ENCODE results near the gene SCLY. TPM values are rescaled to one million over a fixed set of nuclear protein-coding genes. Genes with fewer than 3 reads are reported as not detected.
A peak's percentile ranks its signal among the peaks of the same experiment; 100 is the strongest.
"Not testable (repeated sequence)": the region's sequence is repeated elsewhere in the genome, so short reads cannot be mapped to it uniquely, and the experiment has no call there.

Gene SCLY
- total and polyA plus RNA-seq, 5 experiments from 2014 or later = 10.8 to 31.2 (median 17.1) TPM

DNA sequence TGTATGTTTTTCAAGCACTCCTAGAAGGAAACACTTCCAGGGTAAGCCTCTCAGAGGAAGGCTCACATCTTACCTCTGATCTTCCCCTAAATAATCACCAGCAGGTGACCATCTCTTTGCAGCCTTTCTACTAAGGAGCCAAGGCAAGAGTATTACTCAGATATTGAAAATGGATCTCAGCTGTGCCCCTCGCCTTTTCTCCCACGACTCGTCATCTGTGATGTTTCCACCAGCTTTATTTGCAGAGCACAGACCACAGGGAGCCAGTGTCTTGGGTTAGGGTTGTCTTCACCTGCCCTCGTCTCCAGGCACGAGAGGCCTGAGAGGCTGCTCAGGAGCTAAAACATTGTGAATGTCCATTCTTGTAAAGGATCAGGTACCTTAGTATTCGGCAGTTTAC is 16.9 kb upstream of the SCLY start:
- peaks cover 0 to 2% (median 0%) of the 10 kb centered on the region in 4 donors for H3K4me1 Mint-ChIP-seq
- H3K27ac Mint-ChIP-seq = peak overlapping the region in 1 of 10 donors; percentile 15
- peaks cover 3 to 22% (median 18%) of the 10 kb centered on the region in 9 donors for H3K9me3 Mint-ChIP-seq
- H3K4me3 Mint-ChIP-seq = no peak overlapping the region
- POLR2A ChIA-PET = no interaction called here
- no peak for DNase-seq
- ATAC-seq = no peak
- peaks cover 32 to 61% (median 44%) of the 10 kb centered on the region in 3 donors for H3K36me3 Mint-ChIP-seq
- H3K27me3 Mint-ChIP-seq = no peaks in the 10 kb centered on the region

DNA sequence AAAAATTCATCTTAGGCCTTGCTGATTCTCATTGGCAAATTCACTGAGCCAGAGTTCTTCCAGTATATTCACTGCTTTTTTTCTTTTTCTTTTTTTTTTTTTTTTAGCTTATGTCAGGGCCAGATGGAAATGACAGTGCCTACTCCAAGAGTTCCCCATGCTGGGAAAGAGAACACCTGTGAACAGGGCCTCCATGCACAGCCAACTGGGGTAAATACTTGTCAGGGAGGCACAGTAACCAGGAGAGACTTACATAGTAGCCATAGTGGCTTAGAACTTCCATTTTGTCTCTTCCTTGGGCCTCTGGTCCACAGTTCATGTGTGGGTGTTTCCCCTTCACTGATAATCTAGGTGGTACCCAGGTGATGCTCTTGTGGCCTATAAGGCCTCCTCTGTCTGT is 15.2 kb upstream of the SCLY start:
- no peaks in the 10 kb centered on the region for H3K27me3 Mint-ChIP-seq
- DNase-seq (no peak), ATAC-seq (no peak)
- no peak overlapping the region for H3K4me3 Mint-ChIP-seq
- H3K4me1 Mint-ChIP-seq = peaks cover 0 to 2% (median 0%) of the 10 kb centered on the region in 4 donors
- H3K27ac Mint-ChIP-seq = peak overlapping the region in 1 of 10 donors; percentile 71
- H3K36me3 Mint-ChIP-seq = peaks cover 33 to 48% (median 40%) of the 10 kb centered on the region in 3 donors
- H3K9me3 Mint-ChIP-seq = peaks cover 3 to 27% (median 21%) of the 10 kb centered on the region in 9 donors
- POLR2A ChIA-PET = interaction anchor here (0.6 kb wide), 1 partner anchor 1237 kb away, joined by 3 read pairs; no protein-coding TSS in a partner anchor

DNA sequence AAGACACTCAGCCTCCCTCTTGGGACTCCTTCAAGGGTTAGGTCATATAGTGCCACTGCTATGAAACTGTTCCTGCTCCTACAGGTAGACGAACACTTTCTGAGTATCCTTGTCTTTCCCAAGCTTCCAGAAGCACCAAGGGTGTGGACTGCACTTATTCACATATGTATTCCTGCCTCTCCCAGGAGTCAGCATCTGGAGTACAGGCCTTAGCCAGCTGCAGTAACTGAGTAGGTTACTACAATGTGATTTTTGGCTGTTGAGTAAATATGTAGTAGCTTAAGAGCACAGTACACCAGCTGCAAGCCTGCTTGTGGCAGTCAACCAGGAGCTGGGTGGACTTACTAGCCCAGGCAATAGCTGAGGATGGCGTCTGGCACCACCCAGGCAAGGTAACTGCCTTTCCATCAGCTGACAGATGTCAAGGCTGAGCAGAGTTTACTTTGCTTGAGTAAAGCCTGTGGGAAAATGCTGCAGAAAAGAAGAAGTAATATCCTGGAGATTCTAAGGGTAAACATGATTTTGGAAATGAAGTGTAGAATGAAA is 14.0 kb upstream of the SCLY start:
- peaks cover 26 to 35% (median 29%) of the 10 kb centered on the region in 3 donors for H3K36me3 Mint-ChIP-seq
- H3K9me3 Mint-ChIP-seq = peaks cover 3 to 34% (median 21%) of the 10 kb centered on the region in 9 donors
- no peak for DNase-seq
- POLR2A ChIA-PET = no interaction called here
- no peak overlapping the region for H3K27ac Mint-ChIP-seq
- H3K4me1 Mint-ChIP-seq = peaks cover 0 to 2% (median 0%) of the 10 kb centered on the region in 4 donors
- no peak overlapping the region for H3K4me3 Mint-ChIP-seq
- ATAC-seq = no peak
- no peaks in the 10 kb centered on the region for H3K27me3 Mint-ChIP-seq

DNA sequence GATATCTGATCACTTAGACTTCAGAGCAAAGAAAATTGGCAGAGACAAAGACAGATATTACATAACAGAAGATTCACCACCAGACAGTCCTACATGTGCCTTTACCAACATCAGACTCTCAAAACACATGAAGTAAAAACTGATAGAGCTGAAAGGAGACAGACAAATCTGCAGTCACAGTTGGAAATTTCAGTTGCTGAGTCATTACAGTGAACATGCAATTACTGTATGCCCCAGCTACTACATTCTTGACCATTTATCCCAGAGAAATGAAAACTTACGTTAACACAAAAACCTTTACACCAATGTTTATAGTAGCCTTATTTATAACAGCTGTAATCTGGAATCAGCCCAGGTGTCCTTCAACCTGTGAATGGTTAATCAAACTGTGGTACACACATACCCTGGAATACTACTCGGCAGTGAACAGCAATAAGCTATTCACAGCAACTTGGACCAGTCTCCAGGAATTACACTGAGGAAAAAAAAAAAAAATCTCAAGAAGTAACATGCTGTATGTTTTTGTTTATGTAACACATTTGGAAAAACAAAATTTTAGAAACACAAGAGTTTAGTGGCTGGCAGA is 7.5 kb upstream of the SCLY start:
- Mint-ChIP-seq H3K9me3 (peaks cover 3 to 20% (median 7%) of the 10 kb centered on the region in 9 donors), H3K36me3 (peaks cover 0 to 5% (median 1%) of the 10 kb centered on the region in 3 donors), H3K27me3 (peaks cover 4 to 35% (median 26%) of the 10 kb centered on the region in 5 donors), H3K27ac (no peak overlapping the region), H3K4me1 (peaks cover 4 to 7% (median 6%) of the 10 kb centered on the region in 4 donors), H3K4me3 (no peak overlapping the region)
- POLR2A ChIA-PET = interaction anchor here (0.7 kb wide), 1 partner anchor 201 kb away, joined by 3 read pairs; no protein-coding TSS in a partner anchor
- ATAC-seq = no peak
- DNase-seq = no peak

DNA sequence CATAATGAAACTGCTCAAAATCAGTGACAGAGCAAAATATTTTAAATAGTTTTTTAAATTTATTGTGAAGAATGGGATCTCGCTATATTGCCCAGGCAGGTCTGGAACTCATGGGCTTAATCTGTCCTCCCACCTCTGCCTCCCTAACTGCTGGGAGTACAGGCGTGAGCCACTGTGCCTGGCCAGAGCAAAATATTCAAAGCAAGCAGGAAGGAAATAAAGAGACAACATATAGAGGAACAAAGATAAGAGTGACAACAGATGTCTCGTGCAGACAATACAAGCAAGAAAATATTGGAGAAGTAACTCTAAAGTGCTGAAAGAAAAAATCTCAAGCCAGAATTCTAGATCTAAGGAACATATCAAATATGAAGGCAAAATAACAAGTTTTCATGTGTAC is 5.0 kb upstream of the SCLY start:
- Mint-ChIP-seq H3K9me3 (peaks cover 0 to 18% (median 0%) of the 10 kb centered on the region in 9 donors), H3K27me3 (peaks cover 4 to 35% (median 28%) of the 10 kb centered on the region in 5 donors), H3K4me3 (no peak overlapping the region), H3K36me3 (no peaks in the 10 kb centered on the region), H3K27ac (no peak overlapping the region), H3K4me1 (peaks cover 13 to 25% (median 20%) of the 10 kb centered on the region in 4 donors)
- no peak for DNase-seq
- no peak for ATAC-seq
- POLR2A ChIA-PET = interaction anchor here (1.2 kb wide), 1 partner anchor 13 kb away, joined by 4 read pairs; no protein-coding TSS in a partner anchor

DNA sequence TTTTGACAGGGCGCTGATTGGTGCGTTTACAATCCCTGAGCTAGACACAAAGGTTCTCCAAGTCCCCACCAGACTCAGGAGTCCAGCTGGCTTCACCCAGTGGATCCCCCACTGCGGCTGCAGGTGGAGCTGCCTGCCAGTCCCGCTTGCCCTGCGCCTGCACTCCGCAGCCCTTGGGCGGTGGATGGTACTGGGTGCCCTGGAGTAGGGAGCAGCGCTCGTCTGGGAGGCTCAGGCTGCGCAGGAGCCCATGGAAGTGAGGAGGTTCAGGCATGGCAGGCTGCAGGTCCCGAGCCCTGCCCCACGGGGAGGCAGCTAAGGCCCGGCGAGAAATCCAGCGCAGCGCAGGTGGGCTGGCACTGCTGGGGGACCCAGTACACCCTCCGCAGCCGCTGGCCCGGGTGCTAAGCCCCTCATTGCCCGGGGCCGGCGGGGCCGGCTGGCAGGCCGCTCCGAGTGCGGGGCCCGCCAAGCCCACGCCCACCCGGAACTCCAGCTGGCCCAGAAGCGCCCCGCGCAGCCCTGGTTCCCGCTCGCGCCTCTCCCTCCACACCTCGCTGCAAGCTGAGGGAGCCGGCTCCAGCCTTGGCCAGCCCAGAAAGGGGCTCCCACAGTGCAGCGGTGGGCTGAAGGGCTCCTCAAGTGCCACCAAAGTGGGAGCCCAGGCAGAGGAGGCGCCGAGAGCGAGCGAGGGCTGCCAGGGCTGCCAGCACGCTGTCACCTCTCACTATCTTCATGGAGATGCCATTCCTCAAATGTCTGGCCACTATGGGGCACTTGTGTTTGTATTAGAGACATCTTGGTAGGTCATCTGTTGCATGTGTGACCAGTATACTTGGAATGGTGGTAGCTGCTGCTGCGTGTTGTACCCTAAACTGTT is 2.9 kb upstream of the SCLY start:
- peaks cover 18 to 38% (median 35%) of the 10 kb centered on the region in 4 donors for H3K4me1 Mint-ChIP-seq
- ATAC-seq, H3K36me3 Mint-ChIP-seq, DNase-seq: not testable (repeated sequence)
- POLR2A ChIA-PET = interaction anchor here (0.9 kb wide), 1 partner anchor 152 kb away, joined by 3 read pairs; no protein-coding TSS in a partner anchor
- H3K4me3 Mint-ChIP-seq = peak overlapping the region in 5 of 10 donors; percentile 11 to 68 (median 13)
- H3K9me3 Mint-ChIP-seq = peaks cover 0 to 18% (median 0%) of the 10 kb centered on the region in 9 donors
- H3K27ac Mint-ChIP-seq = peak overlapping the region in 1 of 10 donors; percentile 76
- H3K27me3 Mint-ChIP-seq = peaks cover 4 to 29% (median 24%) of the 10 kb centered on the region in 5 donors

DNA sequence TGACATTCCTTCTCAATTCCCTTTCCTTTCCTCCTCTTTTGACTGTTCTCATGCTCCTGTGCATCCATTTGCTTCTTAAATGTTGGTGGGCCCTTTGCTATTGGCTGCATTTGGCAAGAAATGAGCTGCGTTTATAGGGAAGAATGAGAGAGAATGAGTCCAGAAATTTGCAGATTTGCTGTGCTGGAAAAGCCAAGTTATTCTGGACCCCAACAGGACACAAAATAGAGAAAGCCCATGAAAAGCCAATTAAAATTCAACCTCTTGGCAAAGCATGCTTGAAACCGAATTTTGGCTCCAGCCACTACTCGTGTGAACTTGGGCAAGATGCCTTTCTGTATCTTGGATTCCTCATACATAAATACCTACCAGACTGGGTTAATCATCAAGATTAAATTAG is 1.3 kb upstream of the SCLY start:
- POLR2A ChIA-PET = no interaction called here
- no peak for DNase-seq
- no peak for ATAC-seq
- H3K36me3 Mint-ChIP-seq = peaks cover 0 to 3% (median 0%) of the 10 kb centered on the region in 3 donors
- peaks cover 0 to 18% (median 0%) of the 10 kb centered on the region in 9 donors for H3K9me3 Mint-ChIP-seq
- peak overlapping the region; percentile 29 to 93 (median 86) for H3K27ac Mint-ChIP-seq
- peak overlapping the region; percentile 81 to 94 (median 90) for H3K4me3 Mint-ChIP-seq
- peaks cover 18 to 46% (median 37%) of the 10 kb centered on the region in 4 donors for H3K4me1 Mint-ChIP-seq
- peaks cover 4 to 18% (median 13%) of the 10 kb centered on the region in 5 donors for H3K27me3 Mint-ChIP-seq

DNA sequence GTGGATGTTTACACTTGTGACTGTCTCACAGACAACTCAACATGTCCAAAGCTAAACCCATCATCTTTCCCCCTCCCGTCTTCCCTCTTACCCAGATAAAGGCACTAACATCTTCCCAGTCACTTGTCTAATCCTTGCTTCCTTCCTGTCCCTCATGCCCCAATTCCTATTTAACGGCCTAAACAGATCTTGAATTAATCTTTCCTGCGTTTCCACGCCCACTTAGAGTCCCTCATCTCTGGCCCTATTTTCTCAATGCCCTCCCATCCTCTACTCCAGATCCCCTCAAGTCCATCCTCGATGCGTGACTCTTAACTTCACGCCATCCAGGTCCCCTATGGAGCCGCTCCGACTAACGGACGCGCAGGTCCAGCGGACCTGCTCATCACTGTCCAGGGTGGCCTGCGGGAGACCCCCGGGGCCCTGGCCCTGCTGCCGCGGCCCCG is 682 bp upstream of the SCLY start:
- DNase-seq (no peak), ATAC-seq (no peak)
- peak overlapping the region; percentile 81 to 94 (median 90) for H3K4me3 Mint-ChIP-seq
- peaks cover 4 to 18% (median 13%) of the 10 kb centered on the region in 5 donors for H3K27me3 Mint-ChIP-seq
- peaks cover 18 to 46% (median 37%) of the 10 kb centered on the region in 4 donors for H3K4me1 Mint-ChIP-seq
- H3K9me3 Mint-ChIP-seq = peaks cover 0 to 18% (median 0%) of the 10 kb centered on the region in 9 donors
- POLR2A ChIA-PET = interaction anchor here (0.7 to 1.7 kb wide), 2 partner anchors 66 to 143 kb away, joined by 3 to 5 read pairs; no protein-coding TSS in a partner anchor
- H3K27ac Mint-ChIP-seq = peak overlapping the region; percentile 80 to 95 (median 90)
- peaks cover 0 to 6% (median 0%) of the 10 kb centered on the region in 3 donors for H3K36me3 Mint-ChIP-seq

DNA sequence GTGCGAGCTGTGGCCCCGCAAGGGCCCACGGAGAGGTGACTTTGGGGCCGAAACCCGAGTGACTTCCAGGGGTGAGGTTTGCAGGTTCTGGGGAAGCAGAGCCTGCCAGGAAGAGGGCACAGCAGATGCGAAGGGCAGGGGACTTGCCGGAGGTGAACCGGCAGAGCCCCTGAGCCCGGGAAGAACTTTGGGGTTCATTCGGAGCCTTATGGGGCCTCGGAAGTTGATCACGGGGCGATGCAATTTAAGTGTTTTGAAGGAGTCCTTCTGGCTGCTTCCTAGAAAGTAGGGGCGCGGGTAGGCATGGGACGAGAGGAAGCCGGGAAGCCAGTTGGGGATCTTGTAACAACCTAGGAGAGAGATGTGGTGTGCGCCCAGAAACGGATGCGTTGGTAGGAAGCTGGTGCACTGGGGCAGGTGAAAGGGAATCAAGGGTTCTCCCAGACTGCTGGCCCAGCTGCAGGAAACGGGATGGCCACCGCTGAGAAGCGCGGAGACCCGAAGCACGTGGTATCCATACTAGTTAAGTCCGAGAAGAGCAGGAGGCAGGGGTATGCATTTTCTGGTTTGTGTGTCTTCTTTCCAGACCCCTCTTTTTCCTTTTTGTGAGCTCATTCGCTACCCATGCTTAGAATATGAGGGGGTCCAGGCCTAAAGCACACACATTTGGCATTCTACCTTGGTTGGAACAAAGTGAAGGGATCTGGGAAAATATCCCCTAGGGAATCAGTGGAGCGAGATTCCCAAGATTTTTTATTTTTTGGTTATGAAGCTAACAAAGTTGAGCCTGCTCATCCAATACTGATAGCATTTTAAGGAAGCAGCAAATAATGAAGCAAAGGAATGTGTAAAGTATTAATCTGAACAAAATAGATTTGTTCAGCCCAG is 758 bp downstream of the SCLY start:
- Mint-ChIP-seq H3K9me3 (peaks cover 0 to 22% (median 0%) of the 10 kb centered on the region in 9 donors), H3K4me1 (peaks cover 21 to 51% (median 38%) of the 10 kb centered on the region in 4 donors), H3K27me3 (peaks cover 0 to 11% (median 6%) of the 10 kb centered on the region in 5 donors), H3K27ac (peak overlapping the region; percentile 72 to 93 (median 87)), H3K36me3 (peaks cover 4 to 18% (median 8%) of the 10 kb centered on the region in 3 donors), H3K4me3 (peak overlapping the region; percentile 81 to 94 (median 86))
- peak; percentile 10 to 13 for ATAC-seq
- POLR2A ChIA-PET = interaction anchor here (0.6 to 1.7 kb wide), 6 partner anchors 42 to 976 kb away, joined by 3 to 5 read pairs (median 3); partner anchors contain the start of gene COPS8
- DNase-seq = peak in 2 of 10 donors; percentile 6 to 9

DNA sequence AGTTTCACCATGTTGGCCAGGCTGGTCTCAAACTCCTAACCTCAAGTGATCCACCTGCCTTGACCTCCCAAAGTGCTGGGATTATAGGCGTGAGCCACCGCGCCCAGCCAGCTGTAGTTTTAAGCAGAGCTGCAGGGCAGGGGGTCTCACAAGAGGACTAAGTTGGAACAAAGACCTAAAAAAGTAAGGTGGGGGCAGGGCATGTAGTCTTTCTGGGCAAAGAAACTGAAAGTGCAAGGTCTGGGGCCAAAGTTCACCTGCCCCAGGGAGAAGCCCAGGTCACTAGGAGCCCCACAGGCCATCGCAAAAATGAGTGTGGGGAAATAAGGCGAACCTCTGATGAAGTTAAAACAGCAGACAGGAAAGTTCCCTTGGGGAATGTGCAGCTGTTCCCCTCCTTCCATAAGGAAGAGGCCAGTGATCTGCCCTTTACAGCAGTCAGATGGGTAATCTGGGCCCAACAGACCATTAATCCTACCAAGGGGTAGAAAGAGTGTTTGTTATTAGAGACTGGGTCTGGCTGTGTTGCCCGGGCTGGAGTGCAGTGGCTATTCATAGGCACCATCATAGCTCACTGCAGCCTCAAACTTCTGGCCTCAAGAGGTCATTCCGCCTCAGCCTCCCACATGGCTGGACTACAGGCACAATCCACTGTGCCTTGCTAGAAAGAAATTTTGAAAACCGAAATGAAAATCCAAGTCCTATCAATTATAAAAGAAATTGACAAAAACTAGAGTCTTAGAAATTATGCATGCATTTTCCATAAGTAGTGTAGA is 2.8 kb downstream of the SCLY start:
- Mint-ChIP-seq H3K9me3 (peaks cover 0 to 28% (median 2%) of the 10 kb centered on the region in 9 donors), H3K4me1 (peaks cover 21 to 61% (median 44%) of the 10 kb centered on the region in 4 donors), H3K27ac (peak overlapping the region in 1 of 10 donors; percentile 22), H3K4me3 (peak overlapping the region in 2 of 10 donors; percentile 18 to 45), H3K27me3 (peaks cover 0 to 2% (median 0%) of the 10 kb centered on the region in 5 donors), H3K36me3 (peaks cover 8 to 28% (median 16%) of the 10 kb centered on the region in 3 donors)
- DNase-seq (no peak), ATAC-seq (no peak)
- POLR2A ChIA-PET = no interaction called here

DNA sequence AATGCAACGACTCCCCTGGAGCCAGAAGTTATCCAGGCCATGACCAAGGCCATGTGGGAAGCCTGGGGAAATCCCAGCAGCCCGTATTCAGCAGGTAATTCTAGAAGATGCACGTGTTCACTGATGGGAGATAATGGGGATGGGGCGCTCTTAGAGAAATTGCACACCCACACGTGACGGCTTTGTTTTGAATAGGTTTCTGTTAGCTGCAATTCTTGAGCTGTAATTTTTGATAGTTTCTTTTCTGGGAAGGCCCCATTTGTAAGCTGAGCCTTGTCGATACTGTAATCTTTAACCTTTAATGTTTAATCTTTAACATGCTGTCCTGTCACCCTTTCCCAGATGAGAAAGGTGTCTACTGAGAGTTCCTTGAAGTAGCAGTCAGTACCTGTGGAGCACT is 3.6 kb downstream of the SCLY start:
- Mint-ChIP-seq H3K27me3 (no peaks in the 10 kb centered on the region), H3K4me1 (peaks cover 21 to 62% (median 47%) of the 10 kb centered on the region in 4 donors), H3K4me3 (no peak overlapping the region), H3K9me3 (peaks cover 0 to 22% (median 2%) of the 10 kb centered on the region in 9 donors), H3K36me3 (peaks cover 8 to 28% (median 18%) of the 10 kb centered on the region in 3 donors), H3K27ac (no peak overlapping the region)
- POLR2A ChIA-PET = no interaction called here
- ATAC-seq = no peak
- no peak for DNase-seq
